LHCN-M2 (cell line): ENCODE results near the gene ATF1. TPM values are rescaled to one million over a fixed set of nuclear protein-coding genes. Genes with fewer than 3 reads are reported as not detected.

ENCODE experiments used
- DNase-seq: peaks from one replicate; pipeline ENCODE4 v3.0.0-alpha.2; 2012; ENCODE audit warnings: low read depth
- polyA plus RNA-seq: library from polyadenylated mRNA; unstranded; fragments of >200 nt; gene quantifications from one replicate; pipeline ENCODE4 v1.2.1, GENCODE V29; 2012; ENCODE audit warnings: missing spikeins
- total RNA-seq: library from RNA; depleted of rRNA; stranded (reverse); fragments of >200 nt; gene quantifications from 2 replicates; pipeline ENCODE4 v1.2.3, GENCODE V29; 2014; rRNA removed

The ATF1 gene
- 21.9 and 22.0 TPM in 2 replicates for total RNA-seq
- 16.6 TPM for polyA plus RNA-seq

DNA sequence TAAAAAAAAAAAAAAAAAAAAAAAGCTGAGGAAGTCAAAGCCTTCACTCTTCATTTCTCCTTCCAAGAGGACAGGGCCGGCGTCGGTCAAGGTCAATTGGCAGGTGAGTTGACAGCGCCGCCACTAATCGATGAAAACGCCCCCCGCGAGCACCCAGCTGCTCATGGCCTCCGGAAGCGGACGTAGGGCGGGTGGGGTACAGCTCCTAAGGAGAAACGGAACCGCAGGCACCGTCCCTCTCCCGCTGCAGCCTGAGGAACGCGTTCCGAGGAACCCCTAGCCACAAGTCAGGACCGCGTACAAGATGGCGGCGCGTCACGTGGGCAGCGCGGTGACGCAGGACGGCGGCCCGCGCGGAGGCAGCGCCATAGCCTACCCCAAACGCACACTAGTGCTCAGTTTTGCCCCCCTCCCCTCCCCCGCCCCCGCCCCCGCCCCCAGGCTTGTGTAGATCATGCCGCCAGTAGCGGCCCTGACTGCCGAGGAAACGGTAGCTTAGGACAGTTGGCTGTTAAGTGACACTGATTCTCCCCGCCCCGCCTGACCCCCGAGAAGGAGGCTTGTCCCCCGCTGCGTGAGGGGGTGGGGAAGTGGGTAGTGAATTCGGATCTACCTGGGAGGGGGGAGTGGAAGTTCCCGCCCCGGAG, at the start of gene ATF1:
TSS of gene ATF1 (plus strand) at position 463 of the 647 bp plus-strand sequence. CDS start 16,045 bp downstream, outside the sequence.
- DNase-seq, result peak; percentile 90

GRCh38 chr12:50715174-50715573, 48.7 kb upstream of the ATF1 start:
- DNase-seq, result no peak

DNA sequence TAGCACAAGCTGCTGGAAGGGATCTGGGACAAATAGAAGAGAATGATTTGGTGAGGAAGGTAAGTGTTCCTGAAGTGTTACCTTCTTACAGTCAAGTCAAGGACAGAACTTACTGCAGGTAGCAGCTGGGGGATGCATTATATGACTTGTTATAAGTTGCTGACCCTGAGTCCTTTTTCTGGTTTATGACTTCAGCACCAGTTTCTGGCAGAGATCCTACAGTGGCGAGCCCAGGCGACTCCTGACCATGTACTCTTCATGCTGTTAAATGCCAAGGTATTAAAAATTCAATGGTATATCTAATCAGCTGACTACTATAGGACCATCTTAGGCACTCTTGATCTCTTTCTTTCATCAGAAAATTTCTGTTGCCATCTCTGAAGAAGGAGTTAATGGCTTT, 45.1 kb upstream of the ATF1 start:
- no peak for DNase-seq

- no peak for DNase-seq
Measured at GRCh38 chr12:50720085-50720484, 43.8 kb upstream of the ATF1 start.

- no peak for DNase-seq
Measured at GRCh38 chr12:50720501-50720900, 43.4 kb upstream of the ATF1 start.

DNA sequence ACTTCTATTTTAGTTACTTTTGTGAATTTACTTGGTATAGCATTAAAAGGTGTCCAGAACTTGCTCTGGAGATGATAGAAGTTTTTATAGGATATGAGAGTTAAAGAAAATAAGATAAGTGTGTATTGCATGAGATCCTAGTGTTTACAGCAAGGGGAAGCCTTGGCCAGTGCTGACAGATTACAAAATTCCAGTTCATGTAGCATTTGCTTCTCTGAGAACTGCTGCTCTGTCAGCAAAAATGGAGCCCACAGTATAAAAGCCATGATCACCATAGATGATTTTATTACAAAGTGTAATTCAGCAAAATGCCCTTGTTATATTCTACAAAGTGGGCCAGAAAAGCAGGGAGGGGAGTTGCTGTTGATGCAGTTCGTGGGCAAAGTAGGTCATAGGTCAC, 40.0 kb upstream of the ATF1 start:
- no peak for DNase-seq

- DNase-seq, result peak; percentile 29
Measured at GRCh38 chr12:50725011-50725942, 38.6 kb upstream of the ATF1 start.

DNA sequence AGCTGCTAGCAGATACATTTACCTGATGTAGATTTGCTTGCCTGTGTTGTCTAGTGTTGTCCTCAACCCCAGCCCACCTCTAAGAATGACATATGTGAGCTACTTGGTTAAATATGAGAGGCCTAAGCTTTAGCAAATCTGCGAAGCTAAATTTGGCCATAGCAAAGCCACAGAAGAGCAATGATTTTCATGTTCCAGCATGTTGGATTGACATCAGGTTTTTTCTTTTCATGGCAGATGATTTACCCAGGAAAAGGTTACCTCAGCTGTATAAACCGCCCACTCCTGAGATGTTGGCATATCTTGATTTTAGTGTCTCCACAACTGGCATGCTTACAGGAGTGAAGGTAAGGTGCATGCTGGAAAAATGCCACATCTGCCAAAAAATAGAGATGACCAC, 36.4 kb upstream of the ATF1 start:
- DNase-seq, result no peak

- no peak for DNase-seq
Measured at GRCh38 chr12:50728417-50728816, 35.5 kb upstream of the ATF1 start.

DNA sequence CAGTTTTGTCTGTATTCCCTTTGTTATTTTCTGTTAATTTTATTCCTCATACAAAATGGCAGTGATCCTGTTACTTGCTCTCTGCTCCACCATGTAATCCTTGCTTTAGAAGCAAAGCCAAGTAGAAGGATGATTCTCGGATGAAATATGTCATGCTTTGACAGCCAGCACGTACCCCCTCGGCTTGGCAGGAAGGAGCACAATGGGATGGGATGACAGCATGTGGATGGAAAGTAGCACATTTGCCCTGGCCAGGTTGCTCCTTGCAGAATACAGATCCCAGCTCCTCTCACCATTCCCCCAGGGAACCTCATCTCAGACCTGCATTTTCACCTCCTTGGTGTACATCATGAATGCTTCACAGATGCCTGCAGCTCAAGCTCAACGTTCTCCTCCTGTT, 35.1 kb upstream of the ATF1 start:
- no peak for DNase-seq

DNA sequence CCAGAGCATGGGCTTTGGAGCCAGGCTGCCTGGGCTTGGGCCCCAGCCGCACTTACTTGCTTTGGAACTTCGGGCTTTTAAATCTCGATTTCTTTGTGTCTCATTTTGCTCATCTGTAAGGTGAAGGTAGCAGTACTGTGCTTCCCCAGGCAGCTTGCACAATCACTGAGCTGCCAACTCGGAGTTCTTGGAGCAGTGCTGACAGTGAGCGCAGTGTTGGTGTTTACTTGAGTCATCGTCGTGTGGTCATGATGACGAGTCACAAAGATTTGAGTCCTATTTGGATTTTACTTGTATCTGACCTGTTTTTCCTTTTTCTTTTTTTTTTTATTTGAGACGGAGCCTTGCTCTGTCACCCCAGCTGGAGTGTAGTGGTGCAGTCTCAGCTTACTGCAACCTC, 31.3 kb upstream of the ATF1 start:
- DNase-seq, result peak; percentile 90

- no peak for DNase-seq
Measured at GRCh38 chr12:50733706-50734105, 30.2 kb upstream of the ATF1 start.

DNA sequence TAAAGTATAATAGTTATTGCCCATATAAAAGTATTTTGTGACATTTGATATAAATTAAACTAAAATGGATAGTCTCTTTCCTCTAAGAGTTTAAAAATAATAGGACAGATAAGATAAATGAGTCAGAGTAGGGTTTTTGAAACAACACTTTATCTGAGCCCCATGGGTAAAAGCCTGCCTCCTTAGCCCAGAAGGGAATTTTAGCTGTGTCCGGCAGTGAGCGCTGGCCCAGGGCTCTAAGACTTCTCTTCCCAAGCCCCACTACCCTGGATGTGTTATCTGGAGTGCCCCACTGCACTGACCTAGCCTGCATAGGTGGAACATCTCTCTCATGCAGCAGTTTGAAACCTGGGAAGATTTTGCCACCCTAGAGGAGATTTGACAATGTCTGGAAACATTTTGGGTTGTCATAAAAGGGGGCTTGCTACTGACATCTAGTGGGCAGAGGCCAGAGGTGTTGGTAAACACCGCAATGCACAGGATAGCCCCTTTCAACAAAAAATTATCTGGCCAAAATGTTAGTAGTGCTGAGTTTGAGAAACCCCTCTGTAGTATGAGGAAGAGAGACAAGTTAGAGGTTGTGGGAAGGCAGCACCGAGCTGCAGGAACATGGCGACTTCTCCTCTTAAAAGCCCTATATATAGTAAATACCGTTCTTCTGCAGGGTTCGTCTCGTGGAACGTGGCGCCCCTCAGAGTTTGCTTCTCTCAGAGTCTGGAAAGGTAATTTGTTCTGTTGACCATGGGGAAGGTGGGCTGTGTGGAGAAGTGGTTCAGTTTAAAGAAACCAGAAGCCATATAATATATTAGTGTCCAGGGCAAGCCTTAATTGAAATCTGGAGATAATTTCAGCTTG, 29.3 kb upstream of the ATF1 start:
- DNase-seq, result peak; percentile 47

DNA sequence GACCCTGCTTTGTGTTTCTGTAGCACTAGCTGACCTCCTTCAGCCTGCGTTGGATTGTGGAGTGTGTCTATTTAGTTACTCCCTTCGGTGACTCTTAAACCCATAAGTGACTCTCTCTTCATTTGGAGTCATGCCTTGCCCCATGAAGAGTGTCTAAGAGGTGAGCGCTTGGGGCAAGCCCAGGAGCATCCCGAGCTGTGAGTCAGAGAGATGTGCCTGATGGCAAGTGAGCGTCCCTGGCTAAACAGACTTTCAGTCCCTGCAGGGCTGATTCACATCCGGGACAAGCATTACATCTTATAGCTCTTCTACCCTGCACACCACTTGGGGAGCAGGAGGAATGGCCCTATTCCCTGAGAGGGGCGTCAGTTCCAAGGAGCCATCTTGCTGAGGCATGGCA, 24.3 kb upstream of the ATF1 start:
- DNase-seq, result no peak

- peak; percentile 21 for DNase-seq
Measured at GRCh38 chr12:50740307-50740706, 23.6 kb upstream of the ATF1 start.

GRCh38 chr12:50742776-50743175, 21.1 kb upstream of the ATF1 start:
- no peak for DNase-seq

DNA sequence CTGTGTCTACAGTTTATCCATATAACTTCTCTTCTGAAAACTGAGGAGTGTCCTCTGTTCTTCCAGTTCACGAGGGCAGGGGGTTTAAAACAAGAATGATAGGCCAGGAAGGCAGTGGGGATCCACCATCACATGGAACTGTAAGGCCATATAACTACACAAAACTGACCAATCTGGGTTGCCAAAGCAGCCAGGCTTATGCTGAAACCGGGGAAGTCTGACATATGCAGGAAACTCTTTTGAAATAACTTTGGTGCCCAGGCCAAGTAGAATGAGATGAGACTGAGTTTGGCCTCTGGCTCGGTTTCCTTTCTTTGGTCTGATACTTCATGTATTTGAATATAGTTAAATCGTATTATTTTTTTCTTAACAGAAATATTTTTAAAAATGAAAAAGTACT, 18.0 kb upstream of the ATF1 start:
- DNase-seq, result no peak

DNA sequence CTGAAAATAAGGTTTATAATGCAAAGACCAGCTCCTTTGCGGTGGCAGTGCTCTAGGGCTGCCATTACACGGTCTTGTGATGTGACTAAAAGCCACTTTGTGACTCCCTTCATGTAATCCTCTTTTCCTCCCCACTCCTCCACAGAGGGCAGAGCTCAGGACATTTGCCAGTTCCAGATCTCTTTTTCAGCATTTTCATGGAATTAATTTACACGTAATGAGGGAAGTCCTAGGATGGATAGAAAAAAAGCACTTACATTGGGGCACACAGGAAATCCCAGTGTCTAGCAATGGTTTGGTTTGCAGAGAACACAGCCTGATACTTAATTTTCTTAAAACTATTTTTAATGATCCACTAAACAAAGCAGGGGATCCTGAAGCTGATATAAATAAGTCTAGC, 17.5 kb upstream of the ATF1 start:
- DNase-seq, result no peak

DNA sequence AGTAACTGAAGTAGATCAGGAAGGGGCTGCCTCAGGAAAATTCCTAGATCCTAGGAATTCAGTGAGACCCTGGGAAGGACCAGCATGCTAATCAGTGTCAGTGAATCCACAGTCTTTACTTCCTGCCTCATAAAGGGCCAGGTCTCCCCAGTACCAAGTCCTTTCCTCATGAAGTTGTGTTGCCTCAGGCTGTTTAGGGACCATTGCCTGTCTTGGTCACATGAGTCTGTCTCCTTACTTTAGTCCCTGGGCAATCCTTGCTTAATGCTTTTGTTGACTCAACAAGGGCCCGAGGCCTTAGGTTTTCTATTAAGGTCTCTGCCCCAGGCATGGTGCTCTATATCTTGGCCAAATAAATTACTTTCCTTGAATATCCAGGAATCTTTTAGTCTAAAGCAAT, 16.1 kb upstream of the ATF1 start:
- no peak for DNase-seq

GRCh38 chr12:50749459-50749882, 14.4 kb upstream of the ATF1 start:
- no peak for DNase-seq

DNA sequence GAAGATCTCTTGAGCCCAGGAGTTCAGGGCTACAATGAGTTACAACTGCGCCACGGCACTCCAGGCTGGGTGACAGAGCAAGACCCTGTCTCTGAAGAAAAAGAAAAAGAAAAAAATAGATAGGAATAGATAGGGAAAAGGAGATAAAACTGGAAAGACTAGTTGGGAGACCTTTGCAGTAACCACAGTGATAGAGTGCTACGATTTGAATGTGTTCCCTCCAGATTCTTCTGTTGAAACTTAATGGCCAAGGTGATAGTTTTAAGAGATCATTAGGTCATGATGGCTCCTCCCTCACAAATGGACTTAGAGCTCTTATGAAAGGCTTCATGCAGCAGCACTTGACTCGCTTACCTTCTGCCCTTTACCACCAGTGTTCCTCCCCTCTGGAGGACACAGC, 13.5 kb upstream of the ATF1 start:
- DNase-seq, result no peak
